HEK293 (cell line): ENCODE results near the gene BBIP1.
A peak's percentile ranks its signal among the peaks of the same experiment; 100 is the strongest.

ENCODE experiments used
- GLI4 ChIP-seq: fragments of 450-650 bp; formaldehyde crosslinking; IDR thresholded peaks from 2 replicates; pipeline ENCODE4 v1.5.1; 2016; ENCODE audit warnings: missing biosample characterization, missing genetic modification characterization
- MYNN ChIP-seq: fragments of 450-650 bp; formaldehyde crosslinking; IDR thresholded peaks from 2 replicates; pipeline ENCODE4 v1.5.1; 2016; ENCODE audit warnings: missing biosample characterization, missing genetic modification characterization, borderline replicate concordance
- OSR2 ChIP-seq: fragments of 450-650 bp; formaldehyde crosslinking; IDR thresholded peaks from 2 replicates; pipeline ENCODE4 v1.5.1; 2016; ENCODE audit warnings: missing biosample characterization, missing genetic modification characterization
- SP2 ChIP-seq: fragments of 450-650 bp; formaldehyde crosslinking; IDR thresholded peaks from 2 replicates; pipeline ENCODE4 v1.5.1; 2016; ENCODE audit warnings: missing biosample characterization, missing genetic modification characterization
- TRIM28 ChIP-seq: IDR thresholded peaks from 2 replicates; pipeline ENCODE4 v1.6.1; 2011; ENCODE audit warnings: low read length, control low read depth, borderline replicate concordance
- ZBTB17 ChIP-seq: fragments of 450-650 bp; formaldehyde crosslinking; IDR thresholded peaks from 2 replicates; pipeline ENCODE4 v1.5.1; 2016; ENCODE audit warnings: missing biosample characterization, missing genetic modification characterization
- ZNF16 ChIP-seq: fragments of 450-650 bp; formaldehyde crosslinking; IDR thresholded peaks from 2 replicates; pipeline ENCODE4 v1.5.1; 2016; ENCODE audit warnings: low read depth, missing biosample characterization, missing genetic modification characterization
- ZNF2 ChIP-seq: fragments of 450-650 bp; formaldehyde crosslinking; IDR thresholded peaks from 2 replicates; pipeline ENCODE4 v1.5.1; 2016; ENCODE audit warnings: missing biosample characterization, missing genetic modification characterization
- ZNF311 ChIP-seq: fragments of 450-650 bp; formaldehyde crosslinking; IDR thresholded peaks from 2 replicates; pipeline ENCODE4 v1.5.1; 2017; ENCODE audit warnings: missing biosample characterization, missing genetic modification characterization, borderline replicate concordance
- ZNF324 ChIP-seq: fragments of 450-650 bp; formaldehyde crosslinking; IDR thresholded peaks from 2 replicates; pipeline ENCODE4 v1.5.1; 2016; ENCODE audit warnings: missing biosample characterization, missing genetic modification characterization
- ZNF335 ChIP-seq: fragments of 450-650 bp; formaldehyde crosslinking; conservative IDR thresholded peaks from 2 replicates; pipeline ENCODE4 v1.5.1; 2016; ENCODE audit warnings: missing biosample characterization, missing genetic modification characterization
- ZNF394 ChIP-seq: fragments of 450-650 bp; formaldehyde crosslinking; IDR thresholded peaks from 2 replicates; pipeline ENCODE4 v1.5.1; 2016; ENCODE audit warnings: missing biosample characterization, missing genetic modification characterization, mild to moderate bottlenecking, moderate library complexity, borderline replicate concordance
- ZNF423 ChIP-seq: fragments of 450-650 bp; formaldehyde crosslinking; IDR thresholded peaks from 2 replicates; pipeline ENCODE4 v1.5.1; 2016; ENCODE audit warnings: missing biosample characterization, missing genetic modification characterization
- ZNF501 ChIP-seq: fragments of 450-650 bp; formaldehyde crosslinking; IDR thresholded peaks from 2 replicates; pipeline ENCODE4 v1.5.1; 2016; ENCODE audit warnings: missing biosample characterization, missing genetic modification characterization
- ZNF530 ChIP-seq: fragments of 450-650 bp; formaldehyde crosslinking; IDR thresholded peaks from 2 replicates; pipeline ENCODE4 v1.5.1; 2016; ENCODE audit warnings: low read depth, missing biosample characterization, missing genetic modification characterization
- ZNF555 ChIP-seq: fragments of 450-650 bp; formaldehyde crosslinking; conservative IDR thresholded peaks from 2 replicates; pipeline ENCODE4 v1.5.1; 2017; ENCODE audit warnings: missing biosample characterization, mild to moderate bottlenecking, missing genetic modification characterization, inconsistent platforms
- ZNF610 ChIP-seq: fragments of 450-650 bp; formaldehyde crosslinking; IDR thresholded peaks from 2 replicates; pipeline ENCODE4 v1.5.1; 2016; ENCODE audit warnings: missing biosample characterization, missing genetic modification characterization, borderline replicate concordance
- ZNF660 ChIP-seq: fragments of 450-650 bp; IDR thresholded peaks from 2 replicates; pipeline ENCODE4 v1.5.1; 2018; ENCODE audit warnings: missing biosample characterization, mild to moderate bottlenecking, missing genetic modification characterization
- ZNF707 ChIP-seq: fragments of 450-650 bp; formaldehyde crosslinking; IDR thresholded peaks from 2 replicates; pipeline ENCODE4 v1.5.1; 2016; ENCODE audit warnings: missing biosample characterization, missing genetic modification characterization
- ZNF777 ChIP-seq: fragments of 450-650 bp; formaldehyde crosslinking; IDR thresholded peaks from 2 replicates; pipeline ENCODE4 v1.5.1; 2017; ENCODE audit warnings: missing biosample characterization, missing genetic modification characterization, borderline replicate concordance
- ZSCAN16 ChIP-seq: fragments of 450-650 bp; formaldehyde crosslinking; IDR thresholded peaks from 2 replicates; pipeline ENCODE4 v1.5.1; 2016; ENCODE audit warnings: missing biosample characterization, missing genetic modification characterization
- TF ChIP-seq, protein P1 (sequence below): fragments of 450-650 bp; formaldehyde crosslinking; IDR thresholded peaks from 2 replicates; pipeline ENCODE4 v1.5.1; 2016; ENCODE audit warnings: missing biosample characterization, missing genetic modification characterization
- TF ChIP-seq, protein P2 (sequence below): fragments of 450-650 bp; formaldehyde crosslinking; IDR thresholded peaks from 2 replicates; pipeline ENCODE4 v1.5.1; 2017; ENCODE audit warnings: missing biosample characterization, mild to moderate bottlenecking, missing genetic modification characterization, moderate library complexity
- TF ChIP-seq, protein P3 (sequence below): fragments of 450-650 bp; formaldehyde crosslinking; IDR thresholded peaks from 2 replicates; pipeline ENCODE4 v1.5.1; 2016; ENCODE audit warnings: missing biosample characterization, missing genetic modification characterization
- TF ChIP-seq, protein P4 (sequence below): fragments of 450-650 bp; formaldehyde crosslinking; conservative IDR thresholded peaks from 2 replicates; pipeline ENCODE4 v1.5.1; 2016; ENCODE audit warnings: low read depth, missing biosample characterization, missing genetic modification characterization
- TF ChIP-seq, protein P5 (sequence below): fragments of 450-650 bp; formaldehyde crosslinking; IDR thresholded peaks from 2 replicates; pipeline ENCODE4 v1.5.1; 2016; ENCODE audit warnings: missing biosample characterization, missing genetic modification characterization, low read depth
- TF ChIP-seq, protein P6 (sequence below): fragments of 450-650 bp; formaldehyde crosslinking; IDR thresholded peaks from 2 replicates; pipeline ENCODE4 v1.5.1; 2016; ENCODE audit warnings: missing biosample characterization, missing genetic modification characterization

Gene BBIP1

DNA sequence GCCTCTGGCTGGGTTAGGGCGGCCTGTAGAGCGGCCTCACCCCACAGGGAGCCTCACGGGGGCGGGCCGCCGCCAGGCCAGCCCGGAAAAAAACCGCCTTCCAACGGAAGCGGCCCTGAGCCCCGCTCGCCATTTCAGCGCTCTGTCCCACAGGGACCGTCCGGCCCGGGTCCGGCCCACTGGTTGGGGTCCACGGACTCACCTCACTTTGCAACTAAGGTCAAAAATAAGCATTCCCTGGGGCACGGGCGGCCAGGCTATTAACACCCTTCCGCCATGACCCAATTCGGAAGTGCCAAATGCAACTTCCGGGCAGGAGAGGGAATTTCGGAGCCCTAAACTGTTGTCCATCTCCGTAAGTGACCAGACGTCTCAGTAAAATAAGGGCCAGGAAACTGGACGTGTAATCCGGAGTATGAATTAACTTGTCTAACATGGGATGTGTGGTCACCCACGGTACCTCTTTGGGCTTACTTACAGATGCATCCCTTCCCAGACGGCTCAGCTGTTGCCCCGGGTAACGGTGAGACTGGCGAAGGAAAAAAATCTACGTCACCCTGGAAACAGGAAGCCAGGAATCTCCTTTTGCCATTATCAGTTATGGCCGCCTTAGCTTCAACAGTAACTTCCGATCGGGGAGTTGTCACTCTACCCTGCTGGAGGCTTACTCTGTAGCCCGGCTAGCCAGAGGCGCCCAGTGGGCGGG, at the start of gene BBIP1 (continued):
- TF ChIP-seq ZNF610 (tag by site-specific recombination) (peak; percentile 81; the same call in 1 of the 2 replicates), OSR2 (tag by site-specific recombination) (0 out of 2 replicates have a peak, but pooled peaks have one; percentile 28), ZNF2 (tag by site-specific recombination) (peak; percentile 94), MYNN (tag by site-specific recombination) (peak; percentile 83), ZNF501 (tag by site-specific recombination) (peak; percentile 62; the same call in 1 of the 2 replicates), TRIM28 (peak; percentile 54; the same call in 1 of the 2 replicates), ZNF16 (no peak), ZBTB17 (tag by site-specific recombination) (peak; percentile 96), ZNF335 (tag by site-specific recombination) (peak; percentile 98), ZNF324 (tag by site-specific recombination) (no peak; the same call in none of the 2 replicates), ZNF707 (tag by site-specific recombination) (no peak), ZNF423 (tag by site-specific recombination) (peak; percentile 82), SP2 (tag by site-specific recombination) (peak; percentile 95), GLI4 (tag by site-specific recombination) (no peak), ZNF555 (no peak), ZNF777 (peak; percentile 86; the same call in 1 of the 2 replicates), ZNF530 (tag by site-specific recombination) (no peak), ZNF660 (tag by site-specific recombination) (peak; percentile 26), ZNF394 (tag by site-specific recombination) (peak; percentile 95; the same call in 1 of the 2 replicates), ZSCAN16 (tag by site-specific recombination) (no peak), ZNF311 (tag by site-specific recombination) (no peak)
- TF ChIP-seq, protein P1, sequence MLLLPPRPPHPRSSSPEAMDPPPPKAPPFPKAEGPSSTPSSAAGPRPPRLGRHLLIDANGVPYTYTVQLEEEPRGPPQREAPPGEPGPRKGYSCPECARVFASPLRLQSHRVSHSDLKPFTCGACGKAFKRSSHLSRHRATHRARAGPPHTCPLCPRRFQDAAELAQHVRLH (tag by site-specific recombination) = peak; percentile 92
- TF ChIP-seq, protein P2, sequence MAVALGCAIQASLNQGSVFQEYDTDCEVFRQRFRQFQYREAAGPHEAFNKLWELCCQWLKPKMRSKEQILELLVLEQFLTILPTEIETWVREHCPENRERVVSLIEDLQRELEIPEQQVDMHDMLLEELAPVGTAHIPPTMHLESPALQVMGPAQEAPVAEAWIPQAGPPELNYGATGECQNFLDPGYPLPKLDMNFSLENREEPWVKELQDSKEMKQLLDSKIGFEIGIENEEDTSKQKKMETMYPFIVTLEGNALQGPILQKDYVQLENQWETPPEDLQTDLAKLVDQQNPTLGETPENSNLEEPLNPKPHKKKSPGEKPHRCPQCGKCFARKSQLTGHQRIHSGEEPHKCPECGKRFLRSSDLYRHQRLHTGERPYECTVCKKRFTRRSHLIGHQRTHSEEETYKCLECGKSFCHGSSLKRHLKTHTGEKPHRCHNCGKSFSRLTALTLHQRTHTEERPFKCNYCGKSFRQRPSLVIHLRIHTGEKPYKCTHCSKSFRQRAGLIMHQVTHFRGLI (tag by site-specific recombination) = peak; percentile 70; the same call in 1 of the 2 replicates
- TF ChIP-seq, protein P3, sequence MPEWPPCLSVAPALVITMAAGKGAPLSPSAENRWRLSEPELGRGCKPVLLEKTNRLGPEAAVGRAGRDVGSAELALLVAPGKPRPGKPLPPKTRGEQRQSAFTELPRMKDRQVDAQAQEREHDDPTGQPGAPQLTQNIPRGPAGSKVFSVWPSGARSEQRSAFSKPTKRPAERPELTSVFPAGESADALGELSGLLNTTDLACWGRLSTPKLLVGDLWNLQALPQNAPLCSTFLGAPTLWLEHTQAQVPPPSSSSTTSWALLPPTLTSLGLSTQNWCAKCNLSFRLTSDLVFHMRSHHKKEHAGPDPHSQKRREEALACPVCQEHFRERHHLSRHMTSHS (tag by site-specific recombination) = no peak
- TF ChIP-seq, protein P4, sequence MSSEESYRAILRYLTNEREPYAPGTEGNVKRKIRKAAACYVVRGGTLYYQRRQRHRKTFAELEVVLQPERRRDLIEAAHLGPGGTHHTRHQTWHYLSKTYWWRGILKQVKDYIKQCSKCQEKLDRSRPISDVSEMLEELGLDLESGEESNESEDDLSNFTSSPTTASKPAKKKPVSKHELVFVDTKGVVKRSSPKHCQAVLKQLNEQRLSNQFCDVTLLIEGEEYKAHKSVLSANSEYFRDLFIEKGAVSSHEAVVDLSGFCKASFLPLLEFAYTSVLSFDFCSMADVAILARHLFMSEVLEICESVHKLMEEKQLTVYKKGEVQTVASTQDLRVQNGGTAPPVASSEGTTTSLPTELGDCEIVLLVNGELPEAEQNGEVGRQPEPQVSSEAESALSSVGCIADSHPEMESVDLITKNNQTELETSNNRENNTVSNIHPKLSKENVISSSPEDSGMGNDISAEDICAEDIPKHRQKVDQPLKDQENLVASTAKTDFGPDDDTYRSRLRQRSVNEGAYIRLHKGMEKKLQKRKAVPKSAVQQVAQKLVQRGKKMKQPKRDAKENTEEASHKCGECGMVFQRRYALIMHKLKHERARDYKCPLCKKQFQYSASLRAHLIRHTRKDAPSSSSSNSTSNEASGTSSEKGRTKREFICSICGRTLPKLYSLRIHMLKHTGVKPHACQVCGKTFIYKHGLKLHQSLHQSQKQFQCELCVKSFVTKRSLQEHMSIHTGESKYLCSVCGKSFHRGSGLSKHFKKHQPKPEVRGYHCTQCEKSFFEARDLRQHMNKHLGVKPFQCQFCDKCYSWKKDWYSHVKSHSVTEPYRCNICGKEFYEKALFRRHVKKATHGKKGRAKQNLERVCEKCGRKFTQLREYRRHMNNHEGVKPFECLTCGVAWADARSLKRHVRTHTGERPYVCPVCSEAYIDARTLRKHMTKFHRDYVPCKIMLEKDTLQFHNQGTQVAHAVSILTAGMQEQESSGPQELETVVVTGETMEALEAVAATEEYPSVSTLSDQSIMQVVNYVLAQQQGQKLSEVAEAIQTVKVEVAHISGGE (tag by site-specific recombination) = peak; percentile 95
- TF ChIP-seq, protein P5, sequence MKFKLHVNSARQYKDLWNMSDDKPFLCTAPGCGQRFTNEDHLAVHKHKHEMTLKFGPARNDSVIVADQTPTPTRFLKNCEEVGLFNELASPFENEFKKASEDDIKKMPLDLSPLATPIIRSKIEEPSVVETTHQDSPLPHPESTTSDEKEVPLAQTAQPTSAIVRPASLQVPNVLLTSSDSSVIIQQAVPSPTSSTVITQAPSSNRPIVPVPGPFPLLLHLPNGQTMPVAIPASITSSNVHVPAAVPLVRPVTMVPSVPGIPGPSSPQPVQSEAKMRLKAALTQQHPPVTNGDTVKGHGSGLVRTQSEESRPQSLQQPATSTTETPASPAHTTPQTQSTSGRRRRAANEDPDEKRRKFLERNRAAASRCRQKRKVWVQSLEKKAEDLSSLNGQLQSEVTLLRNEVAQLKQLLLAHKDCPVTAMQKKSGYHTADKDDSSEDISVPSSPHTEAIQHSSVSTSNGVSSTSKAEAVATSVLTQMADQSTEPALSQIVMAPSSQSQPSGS (tag by site-specific recombination) = peak; percentile 89
- TF ChIP-seq, protein P6, sequence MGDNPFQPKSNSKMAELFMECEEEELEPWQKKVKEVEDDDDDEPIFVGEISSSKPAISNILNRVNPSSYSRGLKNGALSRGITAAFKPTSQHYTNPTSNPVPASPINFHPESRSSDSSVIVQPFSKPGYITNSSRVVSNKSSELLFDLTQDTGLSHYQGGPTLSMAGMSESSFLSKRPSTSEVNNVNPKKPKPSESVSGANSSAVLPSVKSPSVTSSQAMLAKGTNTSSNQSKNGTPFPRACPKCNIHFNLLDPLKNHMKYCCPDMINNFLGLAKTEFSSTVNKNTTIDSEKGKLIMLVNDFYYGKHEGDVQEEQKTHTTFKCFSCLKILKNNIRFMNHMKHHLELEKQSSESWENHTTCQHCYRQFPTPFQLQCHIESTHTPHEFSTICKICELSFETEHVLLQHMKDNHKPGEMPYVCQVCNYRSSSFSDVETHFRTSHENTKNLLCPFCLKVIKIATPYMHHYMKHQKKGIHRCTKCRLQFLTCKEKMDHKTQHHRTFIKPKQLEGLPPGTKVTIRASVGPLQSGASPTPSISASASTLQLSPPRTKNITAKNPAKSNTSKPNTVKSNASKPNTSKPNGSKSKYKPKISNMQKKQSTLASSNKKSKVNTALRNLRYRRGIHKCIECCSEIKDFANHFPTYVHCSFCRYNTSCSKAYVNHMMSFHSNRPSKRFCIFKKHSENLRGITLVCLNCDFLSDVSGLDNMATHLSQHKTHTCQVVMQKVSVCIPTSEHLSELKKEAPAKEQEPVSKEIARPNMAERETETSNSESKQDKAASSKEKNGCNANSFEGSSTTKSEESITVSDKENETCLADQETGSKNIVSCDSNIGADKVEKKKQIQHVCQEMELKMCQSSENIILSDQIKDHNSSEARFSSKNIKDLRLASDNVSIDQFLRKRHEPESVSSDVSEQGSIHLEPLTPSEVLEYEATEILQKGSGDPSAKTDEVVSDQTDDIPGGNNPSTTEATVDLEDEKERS (tag by site-specific recombination) = no peak
